Right lobe of liver (tissue), 4 donors: ENCODE data around the gene CIAO2B.

ENCODE experiments used
- POLR2A ChIP-seq: fragments of 450-650 bp; IDR thresholded peaks from one replicate; pipeline ENCODE4 v1.6.1; 2017; ENCODE audit warnings: antibody characterized with exemption, mild to moderate bottlenecking
- TF ChIP-seq, protein P1 (sequence below), 4 donors: fragments of 200-600 bp in 3 of 4; fragments of 450-650 bp in 1 of 4; IDR thresholded peaks; one replicate each; pipeline versions ENCODE4 v1.5.1 to v1.8.0; 2016 to 2022; ENCODE audit warnings: antibody characterized with exemption in 4 of 4, mild to moderate bottlenecking in 2 of 4
- donor health status: DM: no; HTN: no; CAD: no.
- donor health status: DM: no; HTN: no; CAD: no.
- donor health status: DM: no; HTN: yes; CAD: no.

DNA sequence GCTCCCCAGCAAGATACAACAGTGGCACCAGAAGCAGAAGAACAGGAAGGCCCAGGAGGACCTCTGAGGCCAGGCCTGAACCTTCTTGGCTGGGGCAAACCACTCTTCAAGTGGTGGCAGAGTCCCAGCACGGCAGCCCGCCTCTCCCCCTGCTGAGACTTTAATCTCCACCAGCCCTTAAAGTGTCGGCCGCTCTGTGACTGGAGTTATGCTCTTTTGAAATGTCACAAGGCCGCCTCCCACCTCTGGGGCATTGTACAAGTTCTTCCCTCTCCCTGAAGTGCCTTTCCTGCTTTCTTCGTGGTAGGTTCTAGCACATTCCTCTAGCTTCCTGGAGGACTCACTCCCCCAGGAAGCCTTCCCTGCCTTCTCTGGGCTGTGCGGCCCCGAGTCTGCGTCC is 38.8 kb upstream of the CIAO2B start:
- TF ChIP-seq, protein P1, sequence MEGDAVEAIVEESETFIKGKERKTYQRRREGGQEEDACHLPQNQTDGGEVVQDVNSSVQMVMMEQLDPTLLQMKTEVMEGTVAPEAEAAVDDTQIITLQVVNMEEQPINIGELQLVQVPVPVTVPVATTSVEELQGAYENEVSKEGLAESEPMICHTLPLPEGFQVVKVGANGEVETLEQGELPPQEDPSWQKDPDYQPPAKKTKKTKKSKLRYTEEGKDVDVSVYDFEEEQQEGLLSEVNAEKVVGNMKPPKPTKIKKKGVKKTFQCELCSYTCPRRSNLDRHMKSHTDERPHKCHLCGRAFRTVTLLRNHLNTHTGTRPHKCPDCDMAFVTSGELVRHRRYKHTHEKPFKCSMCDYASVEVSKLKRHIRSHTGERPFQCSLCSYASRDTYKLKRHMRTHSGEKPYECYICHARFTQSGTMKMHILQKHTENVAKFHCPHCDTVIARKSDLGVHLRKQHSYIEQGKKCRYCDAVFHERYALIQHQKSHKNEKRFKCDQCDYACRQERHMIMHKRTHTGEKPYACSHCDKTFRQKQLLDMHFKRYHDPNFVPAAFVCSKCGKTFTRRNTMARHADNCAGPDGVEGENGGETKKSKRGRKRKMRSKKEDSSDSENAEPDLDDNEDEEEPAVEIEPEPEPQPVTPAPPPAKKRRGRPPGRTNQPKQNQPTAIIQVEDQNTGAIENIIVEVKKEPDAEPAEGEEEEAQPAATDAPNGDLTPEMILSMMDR (IDR thresholded peaks at IDR 0.05) = no peak
- no peak for TF ChIP-seq POLR2A
